ENCODE measurements around the gene LPCAT1.

LPCAT1 gene

DNA sequence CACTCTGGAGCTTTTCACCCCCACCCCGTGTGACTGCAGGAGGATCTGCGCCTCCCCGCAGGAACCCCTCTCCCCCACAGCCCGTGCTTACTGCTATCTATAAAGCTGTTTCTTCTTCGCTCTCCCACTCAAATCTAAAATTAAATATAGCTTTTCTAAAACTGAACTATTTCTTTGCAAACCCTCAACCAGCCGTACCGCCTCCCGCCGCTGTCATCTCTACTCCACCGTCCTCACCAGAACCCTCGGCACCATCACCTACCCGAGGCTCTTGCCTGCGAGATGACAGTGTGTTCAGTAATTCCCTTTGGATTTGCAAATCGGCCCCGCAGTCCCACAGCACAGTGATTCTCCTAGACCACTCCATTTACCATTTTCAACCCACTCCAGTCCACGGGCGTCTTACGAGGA is 13.6 kb downstream of the LPCAT1 start:
- DNase-seq, result peak in 10 of 56 donors; percentile 18 to 72 (median 40)

DNA sequence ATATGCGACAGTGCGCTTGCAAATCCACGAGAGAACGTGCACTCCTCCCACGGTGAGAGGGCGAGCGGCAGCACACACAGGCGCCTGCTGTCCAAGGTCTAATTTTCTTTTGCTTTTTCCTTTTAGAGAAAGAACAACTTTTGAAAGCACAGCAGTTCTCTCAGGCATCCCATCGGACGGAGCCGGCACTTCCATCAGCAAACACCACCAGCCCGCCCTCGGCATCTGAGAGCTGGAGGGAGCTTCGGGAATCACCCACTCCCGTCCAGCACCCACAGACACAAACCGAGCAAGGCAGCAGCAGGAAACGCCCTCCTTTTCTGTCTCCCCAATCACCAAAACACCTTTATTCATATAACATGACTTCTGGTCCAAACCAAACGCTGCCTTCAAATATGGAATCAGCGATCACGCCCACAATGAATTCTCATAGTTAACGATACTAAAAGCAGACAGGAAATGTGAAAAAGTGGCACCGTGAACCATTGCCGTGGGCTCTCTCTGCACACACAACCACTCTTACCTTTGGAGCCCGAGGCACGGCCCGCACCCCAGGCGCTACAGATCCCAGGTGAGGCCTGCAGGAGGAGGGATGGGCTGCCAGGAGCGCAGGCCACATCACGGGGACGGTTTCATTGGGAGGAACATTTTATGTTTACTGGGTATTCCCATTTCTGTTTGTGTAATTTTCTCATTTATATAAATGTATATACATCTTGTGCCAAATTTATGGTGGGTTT is 14.2 kb downstream of the LPCAT1 start:
- DNase-seq, result no peak

DNA sequence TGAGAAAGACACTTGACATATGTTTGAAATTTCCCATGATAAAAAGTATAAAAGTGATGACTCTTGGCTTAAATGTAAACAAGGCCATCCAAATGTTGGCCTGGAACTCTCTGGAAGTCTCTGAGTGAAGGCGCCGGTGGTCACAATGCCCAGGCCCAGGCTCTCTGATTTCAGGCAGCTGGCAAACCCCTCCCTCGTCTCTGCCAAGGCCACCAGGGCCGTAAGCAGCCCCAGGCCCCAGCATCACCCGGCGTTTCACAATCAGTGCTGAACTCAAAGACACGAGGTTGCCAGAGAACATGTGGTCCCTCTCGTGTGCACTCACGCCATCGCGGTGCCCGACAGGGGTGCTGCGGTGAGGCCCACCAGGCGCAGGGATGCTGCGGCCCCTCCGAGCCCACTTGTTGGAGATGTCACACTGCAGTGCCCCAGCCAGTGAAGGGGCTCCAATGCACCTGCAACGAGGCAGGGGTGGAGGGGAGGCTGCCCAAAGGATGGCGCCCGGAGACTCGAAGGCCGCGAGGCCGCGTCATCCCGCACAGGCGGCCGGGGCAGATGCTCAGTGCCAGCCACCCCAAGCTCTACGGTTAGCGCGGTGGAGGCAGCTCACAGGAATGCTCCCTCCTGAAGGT is 15.0 kb downstream of the LPCAT1 start:
- no peak for DNase-seq

DNA sequence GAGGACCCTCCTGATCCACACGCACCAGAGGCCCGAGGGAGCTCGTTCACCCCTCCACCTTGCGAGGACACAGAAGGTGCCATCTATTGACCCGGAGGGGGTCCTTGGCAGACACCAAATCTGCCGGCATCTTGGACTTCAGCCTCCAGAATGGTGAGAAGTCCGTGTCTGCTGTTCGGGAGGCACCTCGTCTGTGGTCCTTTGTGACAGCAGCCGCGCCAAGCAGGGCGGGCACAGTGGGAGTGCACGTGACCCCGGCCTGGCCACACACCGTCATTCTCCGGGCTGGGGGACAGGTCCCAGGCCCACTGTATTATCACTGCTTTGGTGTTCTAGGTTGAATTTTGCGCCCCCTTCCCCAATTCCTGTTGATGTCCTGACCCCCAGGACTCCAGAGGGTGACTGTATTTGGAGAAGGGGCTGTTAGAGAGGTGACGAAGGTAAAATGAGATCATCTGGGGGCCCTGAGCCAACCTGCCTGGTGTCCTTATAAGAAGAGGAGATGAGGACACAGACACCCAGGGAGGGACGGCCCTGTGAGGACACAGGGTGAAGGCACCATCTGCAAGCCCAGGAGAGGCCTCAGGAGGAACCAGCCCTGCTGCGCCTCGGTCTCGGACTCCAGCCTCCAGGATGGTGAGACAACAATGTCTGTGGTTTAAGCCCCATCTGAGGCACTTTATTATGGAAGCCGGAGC is 15.7 kb downstream of the LPCAT1 start:
- DNase-seq, result no peak

DNA sequence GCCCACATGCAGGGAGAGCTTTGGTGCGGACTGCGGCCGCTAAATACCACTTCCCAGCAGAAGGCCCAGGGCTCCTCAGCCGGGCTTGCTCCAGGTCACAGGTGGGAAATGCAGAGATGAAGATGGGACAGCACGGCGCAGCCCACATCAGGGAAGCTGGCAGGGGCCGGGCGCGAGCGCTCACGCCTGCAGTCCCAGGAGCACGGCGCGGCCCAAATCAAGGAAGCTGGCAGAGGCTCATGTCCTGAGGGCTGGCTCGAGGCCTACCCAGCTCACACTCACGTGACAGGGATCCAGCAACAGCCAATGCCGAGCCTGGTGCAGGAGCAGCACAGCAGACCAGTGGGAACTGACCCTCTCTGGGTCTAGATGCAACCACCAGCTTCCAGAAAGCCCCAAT is 16.3 kb downstream of the LPCAT1 start:
- peak in 2 of 56 donors; percentile 17 to 33 for DNase-seq

DNA sequence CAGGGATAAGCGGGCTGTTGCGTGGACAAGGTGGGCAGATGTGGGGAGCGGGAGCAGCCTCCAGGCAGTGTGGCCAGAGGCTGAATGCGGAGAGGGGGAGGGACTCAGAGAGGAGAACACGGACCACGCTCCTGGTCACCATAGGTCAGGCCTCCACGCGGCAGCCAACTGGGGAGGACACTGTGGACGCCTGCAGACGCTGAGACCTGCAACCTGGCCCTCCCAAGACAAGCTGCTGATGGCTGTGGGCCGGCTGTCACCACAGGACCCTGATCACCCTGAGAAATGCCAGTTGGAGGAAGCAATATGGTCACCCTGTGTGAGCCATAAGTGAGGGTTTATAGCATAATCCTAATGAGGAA is 16.8 kb downstream of the LPCAT1 start:
- no peak for DNase-seq

DNA sequence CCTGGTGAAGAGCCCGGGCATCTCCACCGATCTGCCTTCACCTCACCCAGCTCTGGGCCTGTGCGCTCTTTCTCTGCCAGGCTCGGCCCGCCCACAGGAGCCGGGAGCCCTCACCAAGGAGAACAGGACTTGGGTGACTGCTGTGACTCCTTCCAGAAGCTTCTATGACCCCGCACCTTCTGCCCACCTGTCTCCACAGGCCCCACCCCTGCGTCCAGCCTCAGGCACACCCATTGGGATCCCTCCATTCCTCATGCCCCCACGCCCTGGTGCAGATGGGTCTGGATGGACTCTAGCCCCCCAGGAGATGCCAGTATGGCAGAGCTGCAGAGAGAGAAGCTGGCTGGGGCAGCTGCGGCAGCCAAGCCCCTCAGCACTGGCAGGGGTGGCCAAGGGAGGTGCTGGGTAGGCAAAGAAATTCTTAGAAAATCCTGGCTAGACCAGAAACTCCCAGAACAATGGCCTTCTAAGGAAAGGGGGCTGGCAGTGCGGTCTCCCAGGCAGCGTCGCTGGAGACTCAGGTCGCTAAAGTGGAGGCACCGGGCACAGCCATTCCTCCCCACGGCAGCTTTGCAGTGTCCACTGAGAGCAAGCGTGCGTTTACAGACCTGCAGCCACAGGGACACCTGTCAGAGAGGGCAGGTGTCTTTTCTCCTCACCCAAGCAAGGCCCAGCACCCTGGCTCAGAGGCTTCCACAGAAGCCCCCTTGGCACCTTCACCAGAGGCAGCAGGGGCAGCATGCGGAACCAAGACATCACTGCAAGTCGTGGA is 17.3 kb downstream of the LPCAT1 start:
- no peak for DNase-seq

DNA sequence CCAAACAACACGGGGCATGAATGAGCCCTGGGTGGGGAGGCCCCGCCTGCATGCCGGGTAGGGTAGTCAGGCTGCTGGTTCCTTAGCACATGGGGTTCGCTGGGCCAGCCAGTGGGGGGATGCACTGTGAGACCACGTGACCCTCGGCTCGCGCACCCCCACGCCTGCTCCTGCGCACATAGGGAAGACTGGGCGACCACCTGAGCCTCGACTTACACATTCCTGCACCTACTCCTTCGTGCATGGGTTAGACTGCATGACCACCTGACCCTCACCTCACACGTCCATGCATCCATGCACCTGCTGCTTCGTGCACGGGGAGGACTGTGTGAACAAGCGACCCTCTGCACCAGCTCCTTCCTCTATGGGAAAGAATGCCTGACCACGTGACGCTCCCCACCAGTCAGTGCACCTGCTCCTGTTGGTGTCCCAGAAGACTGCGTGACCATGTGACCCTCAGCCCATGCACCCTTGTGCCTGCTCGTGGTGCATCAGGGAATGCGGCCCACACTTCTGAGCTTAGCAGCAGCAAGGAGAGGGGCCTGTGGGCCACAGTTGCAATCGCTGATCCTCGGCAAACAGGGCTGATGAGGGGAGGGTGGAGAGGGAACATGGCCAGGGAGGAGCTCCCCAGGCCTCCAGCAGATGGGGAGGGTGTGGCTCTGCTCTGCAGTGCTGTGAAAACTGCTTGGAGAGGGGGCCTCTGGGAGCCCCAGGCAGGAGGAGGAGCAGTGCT is 18.1 kb downstream of the LPCAT1 start:
- no peak for DNase-seq

DNA sequence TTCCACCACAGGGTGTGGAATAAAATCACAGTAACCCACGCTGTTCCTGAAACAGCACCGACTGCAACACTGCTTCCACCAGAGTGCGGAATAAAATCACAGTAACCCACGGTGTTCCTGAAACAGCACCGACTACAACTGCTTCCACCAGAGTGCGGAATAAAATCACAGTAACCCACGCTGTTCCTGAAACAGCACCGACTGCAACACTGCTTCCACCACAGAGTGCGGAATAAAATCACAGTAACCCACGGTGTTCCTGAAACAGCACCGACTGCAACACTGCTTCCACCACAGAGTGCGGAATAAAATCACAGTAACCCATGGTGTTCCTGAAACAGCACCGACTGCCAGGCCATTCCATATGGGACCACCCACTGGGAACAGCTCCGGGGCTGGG is 18.7 kb downstream of the LPCAT1 start:
- peak in 8 of 56 donors; percentile 13 to 72 (median 42) for DNase-seq

DNA sequence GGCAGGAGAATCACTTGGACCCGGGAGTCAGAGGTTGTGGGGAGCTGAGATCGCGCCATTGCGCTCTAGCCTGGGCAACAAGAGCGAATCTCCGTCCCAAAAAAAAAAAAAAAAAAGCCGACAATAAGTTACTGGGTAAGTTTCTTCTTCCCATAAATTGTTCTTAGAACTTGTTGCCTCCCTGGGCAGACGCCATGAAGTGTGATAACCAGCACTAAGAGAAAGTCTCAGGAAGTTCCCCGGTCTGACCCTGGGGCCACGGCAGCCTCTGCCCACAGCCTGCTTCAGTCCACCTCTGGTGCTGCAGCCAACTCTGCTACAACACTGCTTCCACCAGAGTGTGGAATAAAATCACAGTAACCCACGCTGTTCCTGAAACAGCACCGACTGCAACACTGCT is 19.1 kb downstream of the LPCAT1 start:
- DNase-seq, result no peak

DNA sequence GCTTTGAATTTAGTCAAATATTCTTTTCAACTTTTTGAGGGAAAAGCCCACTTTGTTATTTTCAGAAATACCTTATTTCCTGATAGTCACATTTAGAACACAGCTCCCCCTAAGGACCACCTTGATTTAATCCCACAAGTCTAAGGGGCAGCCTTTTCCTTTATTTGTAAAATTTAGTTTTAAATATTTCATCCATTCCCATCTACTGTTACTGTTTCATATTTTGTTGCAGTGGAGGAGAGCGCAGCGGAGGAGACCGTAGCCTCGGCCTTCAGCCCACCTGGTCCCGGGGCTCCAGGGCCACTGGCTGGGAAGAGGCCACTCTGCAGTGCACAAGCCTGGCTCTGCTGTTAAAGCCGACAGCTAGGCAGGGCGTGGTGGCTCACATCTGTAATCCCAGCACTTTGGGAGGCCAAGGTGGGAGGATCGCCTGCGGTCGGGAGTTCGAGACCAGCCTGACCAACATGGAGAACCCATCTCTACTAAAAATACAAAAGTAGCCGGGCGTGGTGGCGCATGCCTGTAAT is 19.6 kb downstream of the LPCAT1 start:
- no peak for DNase-seq

DNA sequence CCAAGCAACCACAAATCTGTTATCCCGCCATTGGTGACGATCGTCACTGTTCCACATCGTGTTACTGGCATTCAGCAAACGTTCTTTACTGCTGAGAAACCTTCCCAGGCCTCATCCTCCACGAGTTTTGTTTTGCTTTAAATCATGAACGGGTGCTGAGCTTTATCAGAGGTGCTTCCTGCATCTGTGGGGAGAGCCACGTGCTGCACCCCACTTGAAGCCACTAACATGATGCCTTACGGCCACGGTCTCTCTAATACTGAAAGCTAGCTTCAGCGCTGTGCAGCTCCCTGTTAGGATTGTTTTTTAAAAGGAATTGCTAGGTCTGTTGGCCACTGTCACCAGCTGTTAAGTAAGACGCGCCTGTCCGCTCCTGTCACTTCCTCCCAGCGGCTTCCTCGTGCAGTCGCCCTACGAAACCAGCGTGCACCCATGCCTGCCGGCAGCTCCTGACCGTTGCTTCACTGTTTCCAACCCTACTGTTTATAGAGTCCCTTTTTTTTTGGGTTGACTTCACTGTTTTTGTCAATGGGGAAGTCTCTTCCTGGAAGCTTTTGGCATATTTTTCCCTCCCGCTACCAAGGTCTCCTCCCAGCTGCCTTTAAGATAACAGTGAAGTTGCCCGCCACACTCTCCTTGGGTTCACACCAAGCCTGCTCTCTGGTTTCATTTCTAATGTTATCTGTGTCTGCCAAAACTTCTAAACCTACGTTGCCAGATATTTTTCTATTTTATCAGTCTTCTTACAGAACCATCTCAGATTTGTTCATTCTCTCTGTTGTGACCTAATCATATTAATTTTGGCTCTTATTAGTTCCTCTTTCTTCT is 20.3 kb downstream of the LPCAT1 start:
- DNase-seq, result peak in 6 of 56 donors; percentile 13 to 42 (median 16)

DNA sequence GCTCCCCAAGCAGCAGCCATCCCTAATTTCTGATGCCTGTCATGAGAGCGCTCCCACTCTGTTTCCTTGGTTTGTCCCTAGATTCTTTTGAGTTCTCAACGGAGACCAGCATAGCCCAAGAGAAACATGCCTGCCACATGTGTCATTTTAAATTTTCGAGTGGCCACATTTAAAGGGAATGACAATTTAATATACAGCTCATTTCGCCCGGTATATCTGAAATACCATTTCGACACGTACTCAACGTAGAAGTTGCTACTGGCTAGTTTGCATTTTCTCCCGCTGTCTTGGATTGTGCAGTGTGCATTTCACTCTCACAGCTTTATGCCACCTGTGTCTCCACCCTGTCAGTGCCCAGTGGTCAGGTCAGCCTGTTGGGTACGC is 21.0 kb downstream of the LPCAT1 start:
- no peak for DNase-seq

DNA sequence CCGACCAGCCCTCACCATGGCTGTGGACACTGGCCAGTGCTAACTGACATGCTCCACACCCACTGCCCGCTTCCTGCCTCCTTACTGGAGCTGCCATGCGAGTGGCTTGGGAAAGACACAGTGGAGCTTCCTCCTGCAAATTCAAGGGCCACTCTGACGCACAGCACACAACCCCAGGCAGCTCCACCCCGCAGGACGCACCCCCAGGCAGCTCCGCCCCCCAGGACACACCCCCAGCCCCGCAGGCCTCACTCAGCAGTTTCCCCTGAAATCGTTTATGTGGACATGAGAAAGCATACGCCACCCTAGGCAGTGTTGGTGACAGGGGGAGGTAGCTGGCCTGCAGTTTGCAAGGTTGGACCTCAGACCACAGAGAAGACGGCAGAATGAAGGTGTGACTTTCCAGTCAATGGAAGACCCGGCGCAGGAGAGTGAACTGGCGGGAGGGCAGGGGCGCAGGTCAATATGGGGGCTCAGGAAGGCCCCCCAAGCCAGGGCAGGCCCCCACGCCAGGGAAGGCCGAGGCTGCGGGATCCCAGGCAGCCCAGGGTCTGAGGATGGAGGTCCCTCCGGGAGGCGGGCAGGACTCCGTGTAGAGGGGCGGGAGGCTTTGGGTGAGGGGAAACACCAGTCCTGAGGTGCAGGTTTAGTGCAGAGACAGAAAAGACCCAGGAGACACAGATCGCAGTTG is 21.6 kb downstream of the LPCAT1 start:
- DNase-seq, result no peak

DNA sequence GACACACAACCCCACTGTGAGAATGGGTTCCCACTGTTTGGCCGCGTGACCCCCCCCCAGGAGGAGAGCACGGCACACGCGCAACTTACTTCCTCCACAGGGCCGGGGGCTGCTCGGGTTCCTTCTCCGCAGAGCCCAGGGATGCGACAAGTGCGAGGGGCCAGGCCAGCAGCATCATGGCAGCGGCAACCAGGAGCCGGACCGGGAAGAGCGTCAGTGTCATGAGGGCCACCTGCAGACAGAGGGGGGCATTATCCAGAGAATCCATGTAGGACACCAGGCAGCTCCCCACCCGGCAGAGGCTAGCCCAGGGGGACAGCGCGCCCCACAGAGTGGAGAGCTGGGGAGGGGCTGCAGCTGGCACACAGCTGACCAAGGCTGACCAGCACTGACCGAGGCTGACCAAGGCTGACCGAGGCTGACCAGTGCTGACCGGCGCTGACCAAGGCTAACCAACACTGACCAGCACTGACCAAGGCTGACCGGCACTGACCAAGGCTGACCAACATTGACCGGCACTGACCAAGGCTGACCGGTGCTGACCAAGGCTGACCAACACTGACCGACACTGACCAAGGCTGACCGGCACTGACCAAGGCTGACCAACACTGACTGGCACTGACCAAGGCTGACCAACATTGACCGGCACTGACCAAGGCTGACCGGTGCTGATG is 22.3 kb downstream of the LPCAT1 start:
- no peak for DNase-seq

DNA sequence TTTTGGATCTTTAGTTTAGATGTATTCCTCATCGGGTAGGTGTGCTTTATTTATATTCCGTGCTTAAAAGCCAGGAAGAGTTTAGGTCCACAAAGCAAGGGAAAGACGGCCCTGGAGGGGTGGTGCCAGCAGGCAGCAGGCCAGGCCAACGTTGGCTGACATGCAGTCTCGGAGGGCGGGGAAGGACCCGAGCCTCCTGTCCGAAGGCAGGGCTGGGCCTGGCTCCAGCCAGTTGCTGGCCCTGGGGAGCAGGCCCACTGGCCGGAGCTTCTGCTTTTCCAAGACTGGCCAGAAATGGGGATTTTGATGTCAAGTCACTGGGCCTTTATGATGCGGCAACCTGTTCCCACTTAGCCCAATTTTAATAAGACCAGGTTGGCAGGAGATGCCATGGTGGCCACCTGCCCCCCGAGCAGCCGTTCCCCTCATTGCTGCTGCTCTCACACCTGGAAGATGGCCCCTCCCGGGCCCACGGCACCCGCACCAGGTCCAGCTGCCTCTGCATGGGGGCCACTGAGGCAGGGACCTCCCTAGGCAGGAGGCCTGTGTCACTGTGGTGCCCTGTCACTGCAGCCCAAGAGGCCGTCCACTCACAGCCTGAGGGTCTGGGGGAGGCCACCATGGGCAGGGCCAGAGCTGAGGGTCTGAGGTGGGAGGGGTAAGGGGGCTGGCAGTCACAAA is 23.2 kb downstream of the LPCAT1 start:
- peak in 35 of 56 donors; percentile 13 to 73 (median 39) for DNase-seq

DNA sequence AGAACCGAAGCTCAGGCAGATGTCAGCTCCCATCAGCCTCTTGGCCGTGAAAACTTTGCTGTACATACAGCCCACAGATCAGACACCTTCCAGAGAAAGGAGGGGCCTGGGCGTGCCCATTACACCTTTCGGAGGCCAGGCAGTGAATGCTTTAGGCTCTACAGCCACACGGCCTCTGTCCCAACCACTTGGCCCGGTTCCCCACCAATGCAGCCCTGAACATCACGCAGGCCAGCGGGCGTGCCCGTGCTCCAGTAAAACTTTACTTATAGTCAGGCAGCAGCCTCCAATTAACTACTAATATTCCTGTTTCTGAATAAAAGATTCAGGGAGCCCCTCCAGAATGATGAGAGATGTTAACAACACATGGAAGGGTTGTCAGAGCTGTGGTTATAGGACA is 23.9 kb downstream of the LPCAT1 start:
- DNase-seq, result no peak
